Activated T-cell treated with anti-CD3 and anti-CD28 coated beads, Interleukin-2, amount 50 U/mL, for 48 hours (primary cell): ENCODE measurements around the gene MRPL39.

ENCODE experiments used
- DNase-seq, 2 experiments: peaks; one replicate each; pipeline ENCODE4 v3.0.0-alpha.2; 2020

MRPL39 gene

GRCh38 chr21:25566645-25567044 is 40.6 kb downstream of the MRPL39 start:
- no peak for DNase-seq

GRCh38 chr21:25565272-25566211 is 41.7 kb downstream of the MRPL39 start:
- DNase-seq, result peak; percentile 55 to 62

GRCh38 chr21:25564349-25564948 is 42.8 kb downstream of the MRPL39 start:
- DNase-seq, result peak in 1 of 2 experiments; percentile 44

GRCh38 chr21:25563361-25564116 is 43.7 kb downstream of the MRPL39 start:
- DNase-seq, result peak; percentile 63 to 68

GRCh38 chr21:25562660-25563059 is 44.6 kb downstream of the MRPL39 start:
- DNase-seq, result no peak

- peak; percentile 93 for DNase-seq
Measured at GRCh38 chr21:25561668-25562641, 45.3 kb downstream of the MRPL39 start.

- DNase-seq, result no peak
Measured at GRCh38 chr21:25560891-25561290, 46.4 kb downstream of the MRPL39 start.

GRCh38 chr21:25560271-25560685 is 47.0 kb downstream of the MRPL39 start:
- DNase-seq, result peak; percentile 52 to 57

GRCh38 chr21:25559746-25560145 is 47.5 kb downstream of the MRPL39 start:
- no peak for DNase-seq

- DNase-seq, result no peak
Measured at GRCh38 chr21:25558123-25558522, 49.2 kb downstream of the MRPL39 start.

- no peak for DNase-seq
Measured at GRCh38 chr21:25557180-25557579, 50.1 kb downstream of the MRPL39 start.

GRCh38 chr21:25556091-25556490 is 51.2 kb downstream of the MRPL39 start:
- no peak for DNase-seq

- no peak for DNase-seq
Measured at GRCh38 chr21:25555492-25555891, 51.8 kb downstream of the MRPL39 start.

- DNase-seq, result no peak
Measured at GRCh38 chr21:25552856-25553255, 54.4 kb downstream of the MRPL39 start.

- DNase-seq, result no peak
Measured at GRCh38 chr21:25551569-25551968, 55.7 kb downstream of the MRPL39 start.

- DNase-seq, result no peak
Measured at GRCh38 chr21:25550352-25551120, 56.7 kb downstream of the MRPL39 start.

GRCh38 chr21:25541042-25541441 is 66.2 kb downstream of the MRPL39 start:
- no peak for DNase-seq

GRCh38 chr21:25539606-25540005 is 67.7 kb downstream of the MRPL39 start:
- no peak for DNase-seq

GRCh38 chr21:25537174-25537573 is 70.1 kb downstream of the MRPL39 start:
- DNase-seq, result no peak

- no peak for DNase-seq
Measured at GRCh38 chr21:25536752-25537151, 70.5 kb downstream of the MRPL39 start.

GRCh38 chr21:25535849-25536248 is 71.4 kb downstream of the MRPL39 start:
- no peak for DNase-seq
